KMS-11 (cell line): ENCODE results near the gene SYNJ1.
"Not testable (repeated sequence)": the region's sequence is repeated elsewhere in the genome, so short reads cannot be mapped to it uniquely, and the experiment has no call there.

Experiments used
- H2AFZ ChIP-seq: fragments of 200-600 bp; sonication (generic); 2 replicates; pipeline ENCODE4 v1.6.1; 2016; ENCODE audit warnings: antibody characterized with exemption, mixed run types, low read depth
- H3K27ac ChIP-seq: fragments of 200-600 bp; sonication (generic); 2 replicates; pipeline ENCODE4 v1.6.1; 2016; ENCODE audit warnings: mild to moderate bottlenecking, mixed run types
- H3K27me3 ChIP-seq: fragments of 200-600 bp; sonication (generic); 2 replicates; pipeline ENCODE4 v1.6.1; 2017; ENCODE audit warnings: mild to moderate bottlenecking, low read depth, mixed run types, moderate library complexity; ENCODE audit not compliant: insufficient read depth
- H3K36me3 ChIP-seq: fragments of 200-600 bp; sonication (generic); 2 replicates; pipeline ENCODE4 v1.6.1; 2017; ENCODE audit warnings: mild to moderate bottlenecking, mixed run types; ENCODE audit not compliant: insufficient read depth
- H3K4me1 ChIP-seq: fragments of 200-600 bp; sonication (generic); 2 replicates; pipeline ENCODE4 v1.6.1; 2016; ENCODE audit warnings: mild to moderate bottlenecking, low read depth, mixed run types; ENCODE audit not compliant: poor library complexity, severe bottlenecking
- H3K4me2 ChIP-seq: fragments of 200-600 bp; sonication (generic); 2 replicates; pipeline ENCODE4 v1.7.0; 2016; ENCODE audit warnings: mild to moderate bottlenecking, mixed run types
- H3K4me3 ChIP-seq: fragments of 200-600 bp; sonication (generic); IDR thresholded peaks from 2 replicates; pipeline ENCODE4 v1.6.1; 2017; ENCODE audit warnings: low read depth, low read length, mixed read lengths; ENCODE audit not compliant: insufficient read depth
- H3K79me2 ChIP-seq: fragments of 200-600 bp; sonication (generic); 2 replicates; pipeline ENCODE4 v1.6.1; 2016; ENCODE audit warnings: low read depth, mixed run types; ENCODE audit not compliant: insufficient read depth
- H3K9ac ChIP-seq: fragments of 200-600 bp; sonication (generic); 2 replicates; pipeline ENCODE4 v1.6.1; 2016; ENCODE audit warnings: mild to moderate bottlenecking, mixed run types
- H4K20me1 ChIP-seq: fragments of 200-600 bp; sonication (generic); 2 replicates; pipeline ENCODE4 v1.6.1; 2016; ENCODE audit warnings: mild to moderate bottlenecking, mixed run types; ENCODE audit not compliant: insufficient read depth
- TF ChIP-seq, protein P1 (sequence below): fragments of 200-600 bp; sonication (generic); conservative IDR thresholded peaks from 2 replicates; pipeline ENCODE4 v1.6.1; 2017; ENCODE audit warnings: low read depth, mild to moderate bottlenecking, antibody characterized with exemption, low read length, moderate library complexity, mixed read lengths

Gene SYNJ1

DNA sequence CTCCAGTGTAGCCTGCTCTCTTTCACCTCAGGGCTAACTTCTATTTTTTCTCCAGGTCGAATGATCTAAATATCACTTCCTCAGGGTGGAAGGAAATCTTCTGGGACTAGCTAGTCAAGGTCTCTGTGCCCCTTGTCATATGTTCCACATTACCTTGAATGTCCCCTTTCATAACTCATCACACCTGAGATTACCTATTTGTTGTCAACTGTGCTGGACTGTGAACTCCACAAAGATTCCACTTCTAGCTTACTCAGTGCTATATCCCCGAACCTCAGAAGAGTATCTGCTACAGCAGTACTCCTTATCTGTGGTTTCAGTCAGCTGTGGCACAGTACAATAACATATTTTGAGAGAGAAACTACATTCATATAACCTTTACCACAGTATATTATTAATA lies 14.6 kb upstream of the SYNJ1 start:
- Histone ChIP-seq H3K4me2 (no peak overlapping the region; the same call in 1 of the 2 replicates), H3K27ac (no peak overlapping the region), H3K79me2 (0 out of 2 replicates have a peak, but pooled peaks cover 4% of the 10 kb centered on the region), H3K4me1 (peaks cover 15% of the 10 kb centered on the region), H3K27me3 (no peaks in the 10 kb centered on the region), H2AFZ (no peak overlapping the region), H3K9ac (no peak overlapping the region), H4K20me1 (no peaks in the 10 kb centered on the region), H3K4me3 (no peak overlapping the region), H3K36me3 (peaks cover 28% of the 10 kb centered on the region; the same call in 1 of the 2 replicates)
- TF ChIP-seq, protein P1, sequence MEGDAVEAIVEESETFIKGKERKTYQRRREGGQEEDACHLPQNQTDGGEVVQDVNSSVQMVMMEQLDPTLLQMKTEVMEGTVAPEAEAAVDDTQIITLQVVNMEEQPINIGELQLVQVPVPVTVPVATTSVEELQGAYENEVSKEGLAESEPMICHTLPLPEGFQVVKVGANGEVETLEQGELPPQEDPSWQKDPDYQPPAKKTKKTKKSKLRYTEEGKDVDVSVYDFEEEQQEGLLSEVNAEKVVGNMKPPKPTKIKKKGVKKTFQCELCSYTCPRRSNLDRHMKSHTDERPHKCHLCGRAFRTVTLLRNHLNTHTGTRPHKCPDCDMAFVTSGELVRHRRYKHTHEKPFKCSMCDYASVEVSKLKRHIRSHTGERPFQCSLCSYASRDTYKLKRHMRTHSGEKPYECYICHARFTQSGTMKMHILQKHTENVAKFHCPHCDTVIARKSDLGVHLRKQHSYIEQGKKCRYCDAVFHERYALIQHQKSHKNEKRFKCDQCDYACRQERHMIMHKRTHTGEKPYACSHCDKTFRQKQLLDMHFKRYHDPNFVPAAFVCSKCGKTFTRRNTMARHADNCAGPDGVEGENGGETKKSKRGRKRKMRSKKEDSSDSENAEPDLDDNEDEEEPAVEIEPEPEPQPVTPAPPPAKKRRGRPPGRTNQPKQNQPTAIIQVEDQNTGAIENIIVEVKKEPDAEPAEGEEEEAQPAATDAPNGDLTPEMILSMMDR: no peak

DNA sequence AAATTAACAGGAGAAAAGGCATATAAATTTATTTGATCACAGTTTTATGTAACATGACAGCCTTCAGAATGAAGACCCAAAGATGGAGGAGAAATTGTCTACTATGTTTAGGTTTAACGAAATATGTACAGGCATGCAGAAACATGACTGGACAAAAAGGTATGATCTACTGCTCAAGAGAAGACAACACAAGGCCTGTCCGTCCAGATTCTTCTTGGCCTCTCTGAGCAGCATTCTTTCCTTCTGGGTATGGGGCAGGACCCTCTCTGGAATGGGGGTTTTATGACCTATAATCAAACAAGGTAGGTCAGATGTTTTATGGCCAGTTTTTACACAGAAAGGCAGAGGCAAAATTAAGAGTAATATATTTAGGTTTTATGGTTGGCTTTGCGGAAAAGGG lies 13.5 kb upstream of the SYNJ1 start:
- Histone ChIP-seq H3K4me1 (peaks cover 11% of the 10 kb centered on the region), H2AFZ (no peak overlapping the region), H3K4me2 (no peak overlapping the region), H3K79me2 (no peaks in the 10 kb centered on the region), H3K27me3 (no peaks in the 10 kb centered on the region), H3K4me3 (no peak overlapping the region), H3K9ac (no peak overlapping the region), H3K27ac (no peak overlapping the region), H3K36me3 (peaks cover 28% of the 10 kb centered on the region; the same call in 1 of the 2 replicates), H4K20me1 (no peaks in the 10 kb centered on the region)
- TF ChIP-seq, protein P1: no peak

DNA sequence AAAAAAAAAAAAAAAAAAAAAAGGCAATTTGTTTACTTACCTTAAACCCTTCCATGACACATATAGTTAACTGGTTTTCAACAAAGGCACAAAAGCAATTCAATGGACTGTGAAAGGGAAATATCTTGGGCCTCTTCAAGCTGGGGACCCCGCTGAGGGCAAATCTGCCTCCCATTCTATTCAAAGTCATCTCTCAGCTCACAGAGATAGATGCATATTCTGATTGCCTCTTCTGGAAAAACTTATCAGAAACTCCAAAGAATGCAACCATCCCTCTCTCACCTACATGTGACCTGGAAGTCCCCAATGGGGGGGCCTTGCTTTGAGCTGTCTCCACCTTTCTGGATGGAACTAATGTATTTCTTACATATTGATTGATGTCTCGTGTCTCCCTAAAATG lies 12.1 kb upstream of the SYNJ1 start:
- TF ChIP-seq, protein P1: no peak
- Histone ChIP-seq H3K79me2 (no peaks in the 10 kb centered on the region), H4K20me1 (no peaks in the 10 kb centered on the region), H3K36me3 (peaks cover 20% of the 10 kb centered on the region; the same call in 1 of the 2 replicates), H2AFZ (no peak overlapping the region), H3K4me2 (no peak overlapping the region), H3K27ac (no peak overlapping the region), H3K9ac (no peak overlapping the region), H3K4me3 (no peak overlapping the region), H3K27me3 (no peaks in the 10 kb centered on the region), H3K4me1 (peaks cover 16% of the 10 kb centered on the region)

DNA sequence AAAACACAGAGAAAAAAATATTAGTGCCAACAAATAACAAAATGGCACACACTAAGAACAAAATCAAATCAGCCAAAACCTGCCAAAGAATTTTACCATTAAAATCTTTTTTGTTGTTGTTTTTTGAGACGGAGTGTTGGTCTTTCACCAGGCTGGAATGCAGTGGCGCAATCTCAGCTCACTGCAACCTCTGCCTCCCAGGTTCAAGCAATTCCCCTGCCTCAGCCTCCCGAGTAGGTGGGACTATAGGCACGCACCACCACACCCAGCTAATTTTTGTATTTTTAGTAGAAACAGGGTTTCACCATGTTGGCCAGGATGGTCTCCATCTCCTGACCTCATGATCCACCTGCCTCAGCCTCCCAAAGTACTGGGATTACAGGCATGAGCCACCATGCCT lies 8.3 kb upstream of the SYNJ1 start:
- H2AFZ ChIP-seq, H3K36me3 ChIP-seq, H3K4me2 ChIP-seq, H3K9ac ChIP-seq, H3K27ac ChIP-seq, H3K4me3 ChIP-seq, H3K4me1 ChIP-seq, H3K27me3 ChIP-seq, H3K79me2 ChIP-seq, H4K20me1 ChIP-seq: not testable (repeated sequence)

DNA sequence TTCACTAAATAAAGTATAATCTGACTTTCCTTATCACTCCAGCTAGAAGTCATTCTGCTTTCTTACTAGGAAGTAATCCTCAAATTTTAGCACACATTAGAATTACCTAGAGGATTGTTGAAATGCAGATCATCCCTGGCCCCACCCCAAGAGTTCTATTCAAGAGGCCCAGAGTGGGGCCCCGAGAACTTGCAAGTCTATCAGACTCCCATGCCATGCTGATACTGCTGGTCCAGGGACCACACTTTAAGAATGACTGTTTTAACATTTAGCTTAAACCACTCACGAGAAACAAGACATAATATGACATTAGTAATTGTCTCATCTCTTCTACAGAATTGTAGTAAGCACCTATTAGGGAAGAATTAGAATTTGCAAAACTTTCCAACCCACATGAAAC lies 7.7 kb upstream of the SYNJ1 start:
- no peaks in the 10 kb centered on the region for H3K79me2 ChIP-seq
- no peaks in the 10 kb centered on the region for H4K20me1 ChIP-seq
- no peaks in the 10 kb centered on the region for H3K36me3 ChIP-seq
- no peak overlapping the region for H2AFZ ChIP-seq
- H3K9ac ChIP-seq: no peak overlapping the region
- H3K4me1 ChIP-seq: peaks cover 5% of the 10 kb centered on the region
- TF ChIP-seq, protein P1: no peak
- no peak overlapping the region for H3K27ac ChIP-seq
- H3K4me3 ChIP-seq: no peak overlapping the region
- no peaks in the 10 kb centered on the region for H3K27me3 ChIP-seq
- no peak overlapping the region for H3K4me2 ChIP-seq
